Astrocyte (in vitro differentiated cells and primary cell): Measurements from ENCODE around the gene RETREG2.

ENCODE experiments used
- CTCF ChIP-seq: IDR thresholded peaks from 2 replicates; pipeline ENCODE4 v1.5.1; 2011; ENCODE audit warnings: low read depth, mild to moderate bottlenecking, inconsistent platforms, low read length, moderate library complexity; ENCODE audit not compliant: insufficient read depth
- EZH2 ChIP-seq: IDR thresholded peaks from 2 replicates; pipeline ENCODE4 v1.6.1; 2012; ENCODE audit warnings: mild to moderate bottlenecking, low read length, inconsistent platforms; ENCODE audit not compliant: insufficient read depth

GRCh38 chr2:219176818-219177551 is 1.1 kb upstream of the RETREG2 start, which contains the start of gene CNPPD1:
- no peak for TF ChIP-seq CTCF
- TF ChIP-seq EZH2, result no peak
